SK-N-DZ (cell line): ENCODE measurements around the gene SLC12A5.

Source experiments
- DNase-seq: peaks from one replicate; pipeline ENCODE4 v3.0.0-alpha.2; 2015; ENCODE audit warnings: low spot score

Gene SLC12A5

DNA sequence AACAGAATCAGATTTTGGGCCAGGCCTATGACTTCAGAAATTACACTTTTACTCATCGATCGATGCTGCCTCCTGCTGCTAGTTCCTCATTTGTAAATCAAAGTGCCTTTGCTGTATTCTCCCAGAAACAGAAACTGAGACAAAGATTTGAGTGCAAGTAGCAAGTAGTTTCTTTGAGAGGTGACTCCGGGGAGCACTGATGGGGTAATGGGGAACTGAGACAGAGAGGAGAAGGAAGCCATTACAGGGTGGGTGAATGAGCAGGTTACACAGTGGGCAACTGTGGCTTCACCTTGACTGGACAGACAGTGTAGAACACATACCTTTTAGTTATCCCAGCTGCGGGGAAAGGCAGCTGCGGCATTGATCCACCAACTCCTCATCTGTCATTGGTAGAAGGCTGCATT lies 79.4 kb downstream of the SLC12A5 start:
- no peak for DNase-seq

DNA sequence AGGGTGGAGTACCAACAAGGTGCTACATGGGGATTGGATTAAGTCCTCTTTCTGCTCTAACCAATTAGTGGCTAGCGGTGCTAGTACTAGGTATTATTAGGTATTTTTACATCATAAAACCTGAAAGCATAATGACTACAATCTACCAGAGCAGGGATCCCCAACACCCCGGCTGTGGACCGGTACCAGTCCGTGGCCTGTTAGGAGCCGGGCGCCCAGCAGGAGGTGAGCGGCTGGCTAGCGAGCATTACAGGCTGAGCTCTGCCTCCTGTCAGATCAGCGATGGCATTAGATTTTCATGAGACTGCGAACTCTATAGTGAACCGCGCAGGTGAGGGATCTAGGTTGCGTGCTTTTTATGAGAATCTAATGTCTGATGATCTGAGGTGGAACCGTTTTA lies 80.0 kb downstream of the SLC12A5 start:
- DNase-seq = no peak
